Psoas muscle (tissue), 8 donors: Measurements from ENCODE around the gene MYORG. TPM values are rescaled to one million over a fixed set of nuclear protein-coding genes. Genes with fewer than 3 reads are reported as not detected.
"Not testable (repeated sequence)": the region's sequence is repeated elsewhere in the genome, so short reads cannot be mapped to it uniquely, and the experiment has no call there.

ENCODE experiments used
- ATAC-seq, 4 donors: fragments of 200-7000 bp; cut with Tn5 transposase; one replicate each; pipeline ENCODE4 v1.9.1; 2020; ENCODE audit warnings: moderate library complexity in 3 of 4, mild to moderate bottlenecking in 2 of 4
- DNase-seq, 2 donors: peaks; one replicate each; pipeline ENCODE4 v3.0.0-alpha.2; 2020
- H3K27ac ChIP-seq: fragments of 200-600 bp; one replicate; pipeline ENCODE4 v1.8.0; 2022
- H3K27me3 ChIP-seq, 3 donors: fragments of 200-600 bp in 1 of 3; one replicate each; pipeline versions ENCODE4 v1.6.1 to v1.8.0; 2013 to 2022; ENCODE audit warnings: low read length in 2 of 3, mild to moderate bottlenecking in 2 of 3, moderate library complexity in 1 of 3; ENCODE audit not compliant: insufficient read depth in 3 of 3
- H3K36me3 ChIP-seq, 2 donors: fragments of 200-600 bp in 1 of 2; one replicate each; pipeline versions ENCODE4 v1.6.1 to v1.8.0; 2013 to 2022; ENCODE audit warnings: low read depth in 1 of 2, mild to moderate bottlenecking in 1 of 2, moderate library complexity in 1 of 2; ENCODE audit not compliant: insufficient read depth in 1 of 2
- H3K4me1 ChIP-seq: fragments of 200-600 bp; one replicate; pipeline ENCODE4 v1.8.0; 2022
- H3K4me3 ChIP-seq: fragments of 200-600 bp; one replicate; pipeline ENCODE4 v1.8.0; 2022; ENCODE audit warnings: mild to moderate bottlenecking
- H3K9me3 ChIP-seq: fragments of 200-600 bp; one replicate; pipeline ENCODE4 v1.8.0; 2022
- WGBS, 3 donors: extraction: QIAGEN DNeasy Blood & Tissue Kit; methylation state at CpG; one replicate each; pipeline versions ENCODE4 v1.1.6 to v1.1.7; 2013; 5-methylcytosine and 5-hydroxymethylcytosine counted together
- intact Hi-C, 2 donors: fragments of 100-400 bp; cut with DNase I; formaldehyde crosslinking; loops; one replicate each; pipeline versions ENCODE4 v1.11.0 to v1.14.2; 2022
- polyA plus RNA-seq, 3 donors: library from polyadenylated mRNA; stranded (reverse); fragments of 200-250 nt; gene quantifications; one replicate each; pipeline ENCODE4 v1.2.3, GENCODE V29; 2013
- total RNA-seq, 4 donors: library from RNA; stranded (reverse); fragmentation: NEBNext Ultra II Directional in 2 of 4; extraction: Animal tissue kit (Norgen Biotek cat#: 25700) in 2 of 4; gene quantifications; one replicate each; pipeline versions ENCODE4 v1.2.1 to v1.2.4, GENCODE V29; 2021 to 2023
- TF ChIP-seq, protein P1 (sequence below): fragments of 200-600 bp; IDR thresholded peaks from one replicate; pipeline ENCODE4 v1.8.0; 2022; ENCODE audit warnings: antibody characterized with exemption
- donor health status: healthy with polysubstance abuse.
- donor health status: DM: no; HTN: no; CAD: no; lungs with moderate emphysema.
- donor health status: Bipolar disorder and iron deficiency.
- donor health status: healthy.
- donor health status: DM: yes; HTN: yes; CAD: no.
- donor health status: DM: no; HTN: no; CAD: no.
- donor health status: DM: no; HTN: no; CAD: no.
- donor health status: DM: yes; HTN: yes; CAD: no.

The MYORG gene
- total and polyA plus RNA-seq, 7 donors = 6.3 to 50.7 (median 28.9) TPM

DNA sequence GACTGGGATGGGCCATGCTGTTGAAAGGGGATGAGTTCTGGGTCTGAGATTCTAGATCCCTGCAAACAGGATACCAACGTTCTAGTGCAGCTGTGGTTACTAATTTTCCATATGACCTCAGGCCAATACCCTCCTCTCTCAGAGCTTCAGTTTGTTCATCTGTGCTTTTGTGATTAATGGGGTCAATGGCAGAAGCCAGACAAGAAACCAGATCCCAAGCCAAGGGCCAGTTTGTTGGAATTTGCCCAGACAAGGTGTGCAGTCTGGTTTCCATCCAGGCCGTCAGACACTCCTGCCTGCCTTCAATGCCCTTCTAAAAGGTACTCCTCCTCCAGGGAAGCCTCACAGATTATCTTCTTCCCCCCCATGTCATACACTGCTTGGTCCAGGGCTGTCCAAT lies 11.4 kb downstream of the MYORG start:
- TF ChIP-seq, protein P1, sequence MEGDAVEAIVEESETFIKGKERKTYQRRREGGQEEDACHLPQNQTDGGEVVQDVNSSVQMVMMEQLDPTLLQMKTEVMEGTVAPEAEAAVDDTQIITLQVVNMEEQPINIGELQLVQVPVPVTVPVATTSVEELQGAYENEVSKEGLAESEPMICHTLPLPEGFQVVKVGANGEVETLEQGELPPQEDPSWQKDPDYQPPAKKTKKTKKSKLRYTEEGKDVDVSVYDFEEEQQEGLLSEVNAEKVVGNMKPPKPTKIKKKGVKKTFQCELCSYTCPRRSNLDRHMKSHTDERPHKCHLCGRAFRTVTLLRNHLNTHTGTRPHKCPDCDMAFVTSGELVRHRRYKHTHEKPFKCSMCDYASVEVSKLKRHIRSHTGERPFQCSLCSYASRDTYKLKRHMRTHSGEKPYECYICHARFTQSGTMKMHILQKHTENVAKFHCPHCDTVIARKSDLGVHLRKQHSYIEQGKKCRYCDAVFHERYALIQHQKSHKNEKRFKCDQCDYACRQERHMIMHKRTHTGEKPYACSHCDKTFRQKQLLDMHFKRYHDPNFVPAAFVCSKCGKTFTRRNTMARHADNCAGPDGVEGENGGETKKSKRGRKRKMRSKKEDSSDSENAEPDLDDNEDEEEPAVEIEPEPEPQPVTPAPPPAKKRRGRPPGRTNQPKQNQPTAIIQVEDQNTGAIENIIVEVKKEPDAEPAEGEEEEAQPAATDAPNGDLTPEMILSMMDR = no peak
- Histone ChIP-seq H3K27ac (no peak overlapping the region), H3K4me1 (peaks cover 24% of the 10 kb centered on the region), H3K36me3 (peaks cover 0 to 5% of the 10 kb centered on the region in 2 donors), H3K9me3 (no peaks in the 10 kb centered on the region), H3K27me3 (no peaks in the 10 kb centered on the region), H3K4me3 (no peak overlapping the region)
- intact Hi-C loops = no loop called here
- DNase-seq = no peak
- no peak for ATAC-seq
- 34 to 51% (median 48%) methylated on average over 2 of the region's 2 CpGs for WGBS, 3 donors

DNA sequence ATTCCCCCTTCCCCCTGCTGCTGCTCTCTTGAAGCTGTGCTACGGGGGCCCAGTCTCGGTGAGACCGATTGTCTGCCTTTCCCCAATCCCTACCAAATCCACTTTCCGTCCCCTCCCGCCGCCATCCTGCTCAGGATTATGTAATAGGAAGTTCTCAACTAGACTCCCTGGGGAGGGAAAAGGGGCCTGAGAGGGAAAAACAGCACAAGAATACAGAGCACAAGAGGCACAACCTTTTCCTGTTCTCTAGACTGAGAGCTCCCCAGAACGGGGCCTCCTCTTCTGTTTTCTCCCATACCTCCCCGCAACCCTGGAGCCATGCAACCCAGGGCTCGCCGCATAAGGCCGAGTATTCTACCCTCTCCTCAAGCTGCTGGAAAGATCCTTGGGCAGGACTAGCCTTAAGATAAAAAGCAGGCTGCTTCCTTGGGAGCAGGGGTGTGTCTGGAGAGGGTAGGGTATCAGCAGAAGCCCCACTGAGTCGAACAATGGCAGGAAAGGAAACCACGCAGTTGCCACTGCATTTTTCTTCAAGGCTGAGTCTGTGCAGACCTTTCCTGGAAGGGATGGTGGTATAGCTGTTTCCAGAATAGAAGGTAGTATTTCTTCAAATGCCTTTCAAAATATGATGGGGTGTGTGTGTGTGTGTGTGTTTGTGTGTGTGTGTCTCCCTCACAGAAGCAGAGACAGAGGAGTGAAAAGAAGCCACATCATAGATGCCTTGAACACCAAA lies 12.9 kb downstream of the MYORG start:
- intact Hi-C loops = no loop called here
- ATAC-seq = peak in 2 of 4 donors; percentile 22 to 67
- TF ChIP-seq, protein P1 = no peak
- DNase-seq = peak in 1 of 2 donors; percentile 63
- Histone ChIP-seq H3K36me3 (no peaks in the 10 kb centered on the region), H3K27ac (peak overlapping the region; percentile 51), H3K27me3 (no peaks in the 10 kb centered on the region), H3K4me3 (no peak overlapping the region), H3K4me1 (peaks cover 13% of the 10 kb centered on the region), H3K9me3 (no peaks in the 10 kb centered on the region)
- 57 to 62% (median 60%) methylated on average over 13 of the region's 13 CpGs for WGBS, 3 donors

DNA sequence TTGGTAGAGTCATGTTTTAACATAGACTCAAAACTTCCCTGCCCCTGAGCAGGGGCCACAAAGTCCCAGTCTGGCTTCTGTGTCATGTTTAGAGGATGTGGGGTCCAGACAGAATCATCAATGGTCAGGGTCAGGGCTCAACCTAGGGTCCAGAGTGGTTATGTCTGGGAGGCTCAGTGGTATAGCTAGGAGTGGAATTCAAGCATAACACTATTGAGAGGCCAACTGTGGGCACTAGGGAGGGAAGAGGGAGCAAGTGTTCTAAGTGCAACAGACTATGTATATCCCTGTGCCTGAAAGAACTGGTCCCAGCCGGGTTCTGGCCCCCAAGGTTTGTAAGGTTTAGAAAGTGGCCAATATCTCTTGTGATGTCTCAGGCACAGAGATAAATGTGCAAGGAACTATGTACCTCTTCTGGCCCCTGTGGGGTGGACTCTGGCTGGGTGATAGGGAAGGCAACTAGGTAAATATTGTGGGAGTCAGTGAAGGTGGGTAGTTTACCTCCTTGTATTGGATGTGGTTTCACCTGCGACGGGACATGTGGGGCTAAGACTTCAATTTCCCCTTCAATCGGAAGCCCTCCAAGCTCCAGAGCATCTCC lies 14.0 kb downstream of the MYORG start:
- Histone ChIP-seq H3K4me1 (peaks cover 13% of the 10 kb centered on the region), H3K4me3 (no peak overlapping the region), H3K36me3 (no peaks in the 10 kb centered on the region), H3K27me3 (no peaks in the 10 kb centered on the region), H3K9me3 (no peaks in the 10 kb centered on the region), H3K27ac (peak overlapping the region; percentile 51)
- intact Hi-C loops = no loop called here
- TF ChIP-seq, protein P1 = no peak
- ATAC-seq (no peak), DNase-seq (no peak)
- 92 to 97% (median 94%) methylated on average over 4 of the region's 4 CpGs for WGBS, 3 donors

DNA sequence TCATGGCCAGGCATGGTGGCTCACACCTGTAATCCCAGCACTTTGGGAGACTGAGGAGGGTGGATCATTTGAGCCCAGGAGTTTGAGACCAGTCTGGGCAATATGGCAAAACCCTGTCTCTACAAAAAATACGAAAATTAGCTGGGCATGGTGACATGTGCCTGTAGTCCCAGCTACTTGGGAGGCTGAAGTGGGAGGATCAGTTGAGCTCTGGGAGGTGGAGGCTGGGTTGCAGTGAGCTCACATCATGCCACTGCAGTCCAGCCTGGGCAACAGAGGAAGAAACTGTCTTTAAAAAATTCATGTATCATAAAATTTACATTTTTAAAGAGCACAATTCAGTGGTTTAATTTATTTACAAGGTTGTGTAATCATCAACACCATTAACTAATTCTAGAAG lies 23.7 kb downstream of the MYORG start:
- WGBS, 3 donors = 88 to 100% (median 93%) methylated on average over 1 of the region's 1 CpG
- H3K27ac ChIP-seq, H3K27me3 ChIP-seq, ATAC-seq, H3K36me3 ChIP-seq, H3K4me1 ChIP-seq, H3K4me3 ChIP-seq, intact Hi-C loops, H3K9me3 ChIP-seq, DNase-seq: not testable (repeated sequence)

DNA sequence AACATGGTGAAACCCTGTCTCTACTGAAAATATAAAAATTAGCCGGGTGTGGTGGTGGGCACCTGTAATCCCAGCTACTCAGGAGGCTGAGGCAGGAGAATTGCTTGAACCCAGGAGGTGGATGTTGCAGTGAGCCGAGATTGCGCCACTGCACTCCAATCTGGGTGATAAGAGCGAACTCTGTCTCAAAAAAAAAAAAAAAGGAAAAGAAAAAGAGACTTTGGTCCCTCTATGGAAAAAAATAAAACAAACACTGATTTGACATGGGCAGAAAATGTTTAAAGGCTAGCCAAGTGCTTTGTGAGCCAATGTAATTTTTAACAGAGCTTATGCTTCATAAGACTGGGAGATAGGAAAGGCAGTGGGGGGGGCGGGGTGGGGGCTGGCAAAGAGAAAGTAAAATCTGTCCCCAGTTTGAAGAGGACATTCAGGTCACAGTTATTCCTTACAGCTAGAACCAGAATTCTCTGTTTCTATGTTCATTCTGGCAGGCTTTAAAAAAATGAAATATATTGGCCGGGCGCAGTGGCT lies 24.5 kb downstream of the MYORG start:
- H3K27me3 ChIP-seq, H3K9me3 ChIP-seq, DNase-seq, intact Hi-C loops, H3K4me1 ChIP-seq, H3K27ac ChIP-seq, H3K36me3 ChIP-seq, ATAC-seq, H3K4me3 ChIP-seq: not testable (repeated sequence)
- 76 to 87% (median 84%) methylated on average over 7 of the region's 7 CpGs for WGBS, 3 donors
